MCF 10A (cell line): ENCODE results near the gene TMEM238L. TPM values are rescaled to one million over a fixed set of nuclear protein-coding genes. Genes with fewer than 3 reads are reported as not detected.

Experiments
- BruUV-seq: library from RNA; stranded (reverse); fragments of 400-500 nt; replicated peaks from 2 replicates; lab custom pipeline; 2021; lab: Mats Ljungman, UMichigan
- CTCF ChIA-PET: fragments of 300-600 bp; sonication (Branson Sonifier 250); formaldehyde crosslinking; extraction: SDS; loops from one replicate; lab custom pipeline; 2021; ENCODE audit warnings: antibody characterized with exemption, inconsistent platforms; lab: Yijun Ruan, JAX
- POLR2A ChIA-PET: fragments of 300-600, 350-650 bp; sonication (Branson Sonifier 250); formaldehyde crosslinking; extraction: SDS; loops from one replicate; lab custom pipeline; 2020; ENCODE audit warnings: antibody characterized with exemption, inconsistent platforms; lab: Yijun Ruan, JAX
- DNase-seq: peaks from one replicate; pipeline ENCODE4 v3.0.0-alpha.2; 2018; ENCODE audit not compliant: unreplicated experiment
- H3K27ac Mint-ChIP-seq: one replicate; pipeline ENCODE4 v1.8.0; 2022; ENCODE audit warnings: mild to moderate bottlenecking, low read depth, mixed read lengths; ENCODE audit not compliant: unreplicated experiment
- H3K27me3 Mint-ChIP-seq: one replicate; pipeline ENCODE4 v1.8.0; 2022; ENCODE audit warnings: mixed read lengths; ENCODE audit not compliant: insufficient read depth, unreplicated experiment
- H3K36me3 Mint-ChIP-seq: one replicate; pipeline ENCODE4 v1.8.0; 2022; ENCODE audit warnings: mild to moderate bottlenecking, moderate library complexity, mixed read lengths; ENCODE audit not compliant: insufficient read depth, unreplicated experiment
- H3K4me1 Mint-ChIP-seq: one replicate; pipeline ENCODE4 v1.8.0; 2022; ENCODE audit warnings: mixed read lengths; ENCODE audit not compliant: insufficient read depth, unreplicated experiment
- H3K4me3 Mint-ChIP-seq: one replicate; pipeline ENCODE4 v1.8.0; 2022; ENCODE audit warnings: mild to moderate bottlenecking, moderate library complexity, mixed read lengths; ENCODE audit not compliant: unreplicated experiment
- H3K9me3 Mint-ChIP-seq: one replicate; pipeline ENCODE4 v1.8.0; 2022; ENCODE audit warnings: mixed read lengths; ENCODE audit not compliant: unreplicated experiment
- intact Hi-C: fragments of 100-400 bp; cut with micrococcal nuclease; formaldehyde crosslinking; loops from 2 replicates; pipeline ENCODE4 v1.14.1; 2022
- total RNA-seq: library from RNA; stranded (reverse); gene quantifications from 2 replicates; pipeline ENCODE4 v1.2.3, GENCODE V29; 2022
- TF ChIP-seq, protein P1 (sequence below): fragments of 200-600 bp; IDR thresholded peaks from one replicate; pipeline ENCODE4 v1.8.0; 2022; ENCODE audit warnings: antibody characterized with exemption, mild to moderate bottlenecking; ENCODE audit not compliant: unreplicated experiment

Gene TMEM238L
- total RNA-seq, 1 experiment from 2014 or later, result not detected

GRCh38 chr17:10757647-10758046, 46.3 kb downstream of the TMEM238L start:
- BruUV-seq, result no TSS peak

DNA sequence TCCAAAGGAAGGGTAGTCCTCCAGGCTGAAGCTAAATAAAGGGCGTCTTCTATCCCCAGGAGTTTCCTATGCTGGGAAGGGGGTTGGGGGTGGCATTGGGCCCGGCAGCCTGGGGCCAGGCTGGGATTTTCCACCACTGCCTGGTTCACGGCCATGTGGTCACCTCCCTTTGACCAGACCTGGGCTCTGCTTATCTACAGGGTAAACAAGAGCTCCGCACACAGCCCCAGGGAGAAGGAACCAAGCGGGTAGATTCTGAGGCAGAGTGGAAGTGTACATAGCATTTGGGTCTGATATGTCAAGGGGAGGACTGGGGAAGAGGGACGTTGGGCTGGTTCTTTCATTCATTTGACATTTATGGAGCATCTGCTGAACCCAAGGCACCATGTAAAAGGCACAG, 46.8 kb downstream of the TMEM238L start:
- no peak for DNase-seq
- H3K4me3 Mint-ChIP-seq, result no peak overlapping the region
- intact Hi-C loops, result no loop called here
- POLR2A ChIA-PET, result no interaction called here
- no TSS peak for BruUV-seq
- H3K4me1 Mint-ChIP-seq, result peaks cover 14% of the 10 kb centered on the region
- H3K36me3 Mint-ChIP-seq, result no peaks in the 10 kb centered on the region
- H3K27ac Mint-ChIP-seq, result no peak overlapping the region
- TF ChIP-seq, protein P1, sequence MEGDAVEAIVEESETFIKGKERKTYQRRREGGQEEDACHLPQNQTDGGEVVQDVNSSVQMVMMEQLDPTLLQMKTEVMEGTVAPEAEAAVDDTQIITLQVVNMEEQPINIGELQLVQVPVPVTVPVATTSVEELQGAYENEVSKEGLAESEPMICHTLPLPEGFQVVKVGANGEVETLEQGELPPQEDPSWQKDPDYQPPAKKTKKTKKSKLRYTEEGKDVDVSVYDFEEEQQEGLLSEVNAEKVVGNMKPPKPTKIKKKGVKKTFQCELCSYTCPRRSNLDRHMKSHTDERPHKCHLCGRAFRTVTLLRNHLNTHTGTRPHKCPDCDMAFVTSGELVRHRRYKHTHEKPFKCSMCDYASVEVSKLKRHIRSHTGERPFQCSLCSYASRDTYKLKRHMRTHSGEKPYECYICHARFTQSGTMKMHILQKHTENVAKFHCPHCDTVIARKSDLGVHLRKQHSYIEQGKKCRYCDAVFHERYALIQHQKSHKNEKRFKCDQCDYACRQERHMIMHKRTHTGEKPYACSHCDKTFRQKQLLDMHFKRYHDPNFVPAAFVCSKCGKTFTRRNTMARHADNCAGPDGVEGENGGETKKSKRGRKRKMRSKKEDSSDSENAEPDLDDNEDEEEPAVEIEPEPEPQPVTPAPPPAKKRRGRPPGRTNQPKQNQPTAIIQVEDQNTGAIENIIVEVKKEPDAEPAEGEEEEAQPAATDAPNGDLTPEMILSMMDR, result no peak
- H3K27me3 Mint-ChIP-seq, result peaks cover 20% of the 10 kb centered on the region
- CTCF ChIA-PET, result interaction anchor here (0.6 to 2.0 kb wide), 5 partner anchors 15 to 1282 kb away, joined by 3 to 7 read pairs (median 3); no protein-coding TSS in a partner anchor
- H3K9me3 Mint-ChIP-seq, result no peaks in the 10 kb centered on the region

More at GRCh38 chr17:10757647-10758046, 46.3 kb downstream of the TMEM238L start:
- no peak for DNase-seq
- intact Hi-C loops, result no loop called here
- H3K27ac Mint-ChIP-seq, result no peak overlapping the region
- peaks cover 14% of the 10 kb centered on the region for H3K4me1 Mint-ChIP-seq
- peaks cover 20% of the 10 kb centered on the region for H3K27me3 Mint-ChIP-seq
- TF ChIP-seq, protein P1, result no peak
- no peaks in the 10 kb centered on the region for H3K36me3 Mint-ChIP-seq
- ChIA-PET CTCF (interaction anchor here (0.6 to 2.0 kb wide), 3 partner anchors 15 to 801 kb away, joined by 3 to 7 read pairs (median 3); no protein-coding TSS in a partner anchor), POLR2A (no interaction called here)
- no peak overlapping the region for H3K4me3 Mint-ChIP-seq
- H3K9me3 Mint-ChIP-seq, result no peaks in the 10 kb centered on the region

GRCh38 chr17:10756619-10757018, 47.3 kb downstream of the TMEM238L start:
- H3K27ac Mint-ChIP-seq, result no peak overlapping the region

GRCh38 chr17:10756185-10756584, 47.7 kb downstream of the TMEM238L start:
- H3K4me3 Mint-ChIP-seq, result no peak overlapping the region
- TF ChIP-seq, protein P1, result no peak
- peaks cover 14% of the 10 kb centered on the region for H3K4me1 Mint-ChIP-seq
- H3K9me3 Mint-ChIP-seq, result no peaks in the 10 kb centered on the region
- intact Hi-C loops, result no loop called here
- no peak for DNase-seq
- H3K27ac Mint-ChIP-seq, result no peak overlapping the region
- ChIA-PET CTCF (interaction anchor here (0.6 to 0.7 kb wide), 2 partner anchors 19 to 42 kb away, joined by 3 to 4 read pairs; no protein-coding TSS in a partner anchor), POLR2A (no interaction called here)
- H3K36me3 Mint-ChIP-seq, result no peaks in the 10 kb centered on the region
- H3K27me3 Mint-ChIP-seq, result peaks cover 20% of the 10 kb centered on the region
- BruUV-seq, result no TSS peak

More at GRCh38 chr17:10756619-10757018, 47.3 kb downstream of the TMEM238L start:
- BruUV-seq, result no TSS peak
- peaks cover 14% of the 10 kb centered on the region for H3K4me1 Mint-ChIP-seq
- intact Hi-C loops, result no loop called here
- ChIA-PET POLR2A (no interaction called here), CTCF (interaction anchor here (0.7 to 0.8 kb wide), 3 partner anchors 20 to 1282 kb away, joined by 3 read pairs; no protein-coding TSS in a partner anchor)
- H3K36me3 Mint-ChIP-seq, result no peaks in the 10 kb centered on the region
- no peak for DNase-seq
- TF ChIP-seq, protein P1, result no peak
- H3K9me3 Mint-ChIP-seq, result no peaks in the 10 kb centered on the region
- H3K27me3 Mint-ChIP-seq, result peaks cover 20% of the 10 kb centered on the region
- no peak overlapping the region for H3K4me3 Mint-ChIP-seq
